ENCODE data around the gene DCAF6. TPM values are rescaled to one million over a fixed set of nuclear protein-coding genes. Genes with fewer than 3 reads are reported as not detected.

Gene DCAF6
- total RNA-seq, 1 experiment from 2014 or later, result 41.9 TPM

GRCh38 chr1:167996266-167996665 lies 59.8 kb downstream of the DCAF6 start:
- H3K9me3 Mint-ChIP-seq (ENCODE audit: unreplicated experiment), result no peaks in the 10 kb centered on the region
- BruUV-seq (replicated peaks), result no TSS peak
- no peak overlapping the region for H3K4me3 ChIP-seq (ENCODE audit: low read depth, low read length)
- CTCF ChIA-PET, result no interaction called here
- intact Hi-C loops (cut with micrococcal nuclease; ENCODE audit: unreplicated experiment), result no loop called here
- H3K36me3 ChIP-seq (ENCODE audit: control insufficient read depth, insufficient read depth, low read length), result no peaks in the 10 kb centered on the region; the same call in 1 of the 2 replicates
- no peak overlapping the region for H3K27ac Mint-ChIP-seq (ENCODE audit: unreplicated experiment)
- no peaks in the 10 kb centered on the region for H3K4me1 ChIP-seq
- H3K4me1 Mint-ChIP-seq (ENCODE audit: low read depth, unreplicated experiment), result peaks cover 6% of the 10 kb centered on the region
- TF ChIP-seq, protein P1, sequence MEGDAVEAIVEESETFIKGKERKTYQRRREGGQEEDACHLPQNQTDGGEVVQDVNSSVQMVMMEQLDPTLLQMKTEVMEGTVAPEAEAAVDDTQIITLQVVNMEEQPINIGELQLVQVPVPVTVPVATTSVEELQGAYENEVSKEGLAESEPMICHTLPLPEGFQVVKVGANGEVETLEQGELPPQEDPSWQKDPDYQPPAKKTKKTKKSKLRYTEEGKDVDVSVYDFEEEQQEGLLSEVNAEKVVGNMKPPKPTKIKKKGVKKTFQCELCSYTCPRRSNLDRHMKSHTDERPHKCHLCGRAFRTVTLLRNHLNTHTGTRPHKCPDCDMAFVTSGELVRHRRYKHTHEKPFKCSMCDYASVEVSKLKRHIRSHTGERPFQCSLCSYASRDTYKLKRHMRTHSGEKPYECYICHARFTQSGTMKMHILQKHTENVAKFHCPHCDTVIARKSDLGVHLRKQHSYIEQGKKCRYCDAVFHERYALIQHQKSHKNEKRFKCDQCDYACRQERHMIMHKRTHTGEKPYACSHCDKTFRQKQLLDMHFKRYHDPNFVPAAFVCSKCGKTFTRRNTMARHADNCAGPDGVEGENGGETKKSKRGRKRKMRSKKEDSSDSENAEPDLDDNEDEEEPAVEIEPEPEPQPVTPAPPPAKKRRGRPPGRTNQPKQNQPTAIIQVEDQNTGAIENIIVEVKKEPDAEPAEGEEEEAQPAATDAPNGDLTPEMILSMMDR (IDR thresholded peaks at IDR 0.05; ENCODE audit: insufficient read depth in 1 of 2, low read depth in 1 of 2, low read length in 1 of 2, severe bottlenecking in 1 of 2, unreplicated experiment in 1 of 2), result no peak
- H3K36me3 Mint-ChIP-seq (ENCODE audit: insufficient read depth, unreplicated experiment), result peaks cover 63% of the 10 kb centered on the region
- DNase-seq, result no peak
- no peaks in the 10 kb centered on the region for H3K9me3 ChIP-seq
- H3K27me3 ChIP-seq (replicated peaks; ENCODE audit: control insufficient read depth, insufficient read depth, low read length), result no peaks in the 10 kb centered on the region
- H3K27me3 Mint-ChIP-seq (ENCODE audit: insufficient read depth, unreplicated experiment), result no peaks in the 10 kb centered on the region
- no peak overlapping the region for H3K4me3 Mint-ChIP-seq (ENCODE audit: unreplicated experiment)
- POLR2A ChIA-PET, result no interaction called here

GRCh38 chr1:167997037-167997575 lies 60.6 kb downstream of the DCAF6 start:
- BruUV-seq (replicated peaks), result no TSS peak
- no peaks in the 10 kb centered on the region; the same call in 1 of the 2 replicates for H3K36me3 ChIP-seq (ENCODE audit: control insufficient read depth, insufficient read depth, low read length)

GRCh38 chr1:167999877-168000276 lies 63.4 kb downstream of the DCAF6 start:
- no peak overlapping the region for H3K4me3 ChIP-seq (ENCODE audit: low read depth, low read length)
- CTCF ChIA-PET, result interaction anchor here (1.2 kb wide), 1 partner anchor 82 kb away, joined by 3 read pairs; no protein-coding TSS in a partner anchor
- Mint-ChIP-seq H3K27me3 (ENCODE audit: insufficient read depth, unreplicated experiment) (no peaks in the 10 kb centered on the region), H3K4me1 (ENCODE audit: low read depth, unreplicated experiment) (no peaks in the 10 kb centered on the region), H3K27ac (ENCODE audit: unreplicated experiment) (no peak overlapping the region), H3K36me3 (ENCODE audit: insufficient read depth, unreplicated experiment) (peaks cover 47% of the 10 kb centered on the region), H3K4me3 (ENCODE audit: unreplicated experiment) (no peak overlapping the region), H3K9me3 (ENCODE audit: unreplicated experiment) (no peaks in the 10 kb centered on the region)
- POLR2A ChIA-PET, result no interaction called here
- intact Hi-C loops (cut with micrococcal nuclease; ENCODE audit: unreplicated experiment), result no loop called here
- H3K4me1 ChIP-seq, result no peaks in the 10 kb centered on the region
- H3K9me3 ChIP-seq, result no peaks in the 10 kb centered on the region
- TF ChIP-seq, protein P1 (IDR thresholded peaks at IDR 0.05; ENCODE audit: insufficient read depth in 1 of 2, low read depth in 1 of 2, low read length in 1 of 2, severe bottlenecking in 1 of 2, unreplicated experiment in 1 of 2), result no peak
- H3K27me3 ChIP-seq (replicated peaks; ENCODE audit: control insufficient read depth, insufficient read depth, low read length), result no peaks in the 10 kb centered on the region
- BruUV-seq (replicated peaks), result no TSS peak
- DNase-seq, result no peak
- no peaks in the 10 kb centered on the region; the same call in 1 of the 2 replicates for H3K36me3 ChIP-seq (ENCODE audit: control insufficient read depth, insufficient read depth, low read length)

More at GRCh38 chr1:167997037-167997575, 60.6 kb downstream of the DCAF6 start:
- Histone ChIP-seq H3K4me3 (ENCODE audit: low read depth, low read length) (no peak overlapping the region), H3K9me3 (no peaks in the 10 kb centered on the region), H3K4me1 (no peaks in the 10 kb centered on the region), H3K27me3 (replicated peaks; ENCODE audit: control insufficient read depth, insufficient read depth, low read length) (no peaks in the 10 kb centered on the region)
- peaks cover 56% of the 10 kb centered on the region for H3K36me3 Mint-ChIP-seq (ENCODE audit: insufficient read depth, unreplicated experiment)
- no peak for DNase-seq
- no peak overlapping the region for H3K27ac Mint-ChIP-seq (ENCODE audit: unreplicated experiment)
- no peak overlapping the region for H3K4me3 Mint-ChIP-seq (ENCODE audit: unreplicated experiment)
- H3K4me1 Mint-ChIP-seq (ENCODE audit: low read depth, unreplicated experiment), result no peaks in the 10 kb centered on the region
- ChIA-PET POLR2A (no interaction called here), CTCF (no interaction called here)
- TF ChIP-seq, protein P1 (IDR thresholded peaks at IDR 0.05; ENCODE audit: insufficient read depth in 1 of 2, low read depth in 1 of 2, low read length in 1 of 2, severe bottlenecking in 1 of 2, unreplicated experiment in 1 of 2), result no peak
- intact Hi-C loops (cut with micrococcal nuclease; ENCODE audit: unreplicated experiment), result no loop called here
- no peaks in the 10 kb centered on the region for H3K27me3 Mint-ChIP-seq (ENCODE audit: insufficient read depth, unreplicated experiment)
- H3K9me3 Mint-ChIP-seq (ENCODE audit: unreplicated experiment), result no peaks in the 10 kb centered on the region
